ENCODE measurements around the gene CFAP126. TPM values are rescaled to one million over a fixed set of nuclear protein-coding genes. Genes with fewer than 3 reads are reported as not detected.

CFAP126 gene, protein sequence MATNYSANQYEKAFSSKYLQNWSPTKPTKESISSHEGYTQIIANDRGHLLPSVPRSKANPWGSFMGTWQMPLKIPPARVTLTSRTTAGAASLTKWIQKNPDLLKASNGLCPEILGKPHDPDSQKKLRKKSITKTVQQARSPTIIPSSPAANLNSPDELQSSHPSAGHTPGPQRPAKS
- not detected in 2 replicates for total RNA-seq

DNA sequence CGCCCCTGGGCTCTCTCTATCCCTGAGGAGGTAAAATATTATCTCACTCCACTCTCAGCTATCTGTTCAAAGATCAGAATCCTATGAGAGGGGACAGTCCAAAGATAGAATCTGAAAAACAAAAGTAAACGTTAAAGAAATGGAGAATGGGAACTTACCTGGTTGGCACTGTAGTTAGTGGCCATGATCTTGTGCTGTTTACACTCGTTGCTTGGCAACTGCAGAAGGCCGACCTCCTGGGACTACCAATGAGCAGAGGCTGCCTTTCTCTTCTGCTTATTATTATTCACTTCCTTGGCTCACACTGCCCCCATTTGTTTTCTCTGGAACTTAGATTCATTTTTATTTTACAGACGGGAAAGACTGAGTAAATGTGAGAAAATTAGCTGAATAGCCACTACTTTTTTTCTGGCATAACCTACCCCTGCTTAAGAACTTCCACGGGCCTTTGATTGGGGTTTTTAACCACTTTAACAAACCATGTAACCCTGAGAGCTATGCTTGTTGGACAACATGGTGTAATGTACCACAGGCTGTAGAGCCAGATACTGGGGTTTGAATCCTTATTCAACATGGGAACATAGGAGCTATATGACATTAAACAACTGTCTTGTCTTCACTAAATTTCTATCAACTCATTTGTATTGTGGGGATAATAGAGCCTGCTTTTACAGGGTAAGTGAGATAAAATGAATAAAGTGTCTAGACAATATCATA is at the start of gene CFAP126:
Gene CFAP126 (minus strand): TSS at position 193 of the 717 bp plus-strand sequence. CDS start 8 bp downstream, at position 185.

Small RNA genes within 50 kb of the gene (small RNA-seq; reads per million reads assigned to genes)
- not detected for gene AL592295.2
- gene RNU6-481P = not detected

Other genes with a start within 250 kb of the CFAP126 start
- 54.3 and 55.2 TPM in 2 replicates for gene PFDN2, start 249.8 kb downstream of the CFAP126 start, total RNA-seq
- 17.6 and 18.9 TPM in 2 replicates for gene NIT1, start 249.8 kb downstream of the CFAP126 start, total RNA-seq
- gene DEDD, start 235.2 kb downstream of the CFAP126 start, total RNA-seq = 28.6 and 31.4 TPM in 2 replicates
- gene UFC1, start 213.9 kb downstream of the CFAP126 start, total RNA-seq = 95.0 and 102 TPM in 2 replicates
- 8.1 and 9.5 TPM in 2 replicates for gene USP21, start 208.4 kb downstream of the CFAP126 start, total RNA-seq
- gene PPOX, start 201.4 kb downstream of the CFAP126 start, total RNA-seq = 11.6 and 16.4 TPM in 2 replicates
- gene B4GALT3, start 190.4 kb downstream of the CFAP126 start, total RNA-seq = 25.7 and 31.5 TPM in 2 replicates
- gene ADAMTS4, start 168.8 kb downstream of the CFAP126 start, total RNA-seq = 35.9 and 90.2 TPM in 2 replicates
- gene NDUFS2, start 165.5 kb downstream of the CFAP126 start, total RNA-seq = 109 and 111 TPM in 2 replicates
- not detected in 2 replicates for gene FCER1G, start 152.6 kb downstream of the CFAP126 start, total RNA-seq
- gene APOA2, start 144.2 kb downstream of the CFAP126 start, total RNA-seq = not detected in 2 replicates
- 12.6 and 14.9 TPM in 2 replicates for gene TOMM40L, start 141.8 kb downstream of the CFAP126 start, total RNA-seq
- gene NR1I3, start 129.7 kb downstream of the CFAP126 start, total RNA-seq = not detected in 2 replicates
- gene PCP4L1, start 109.1 kb downstream of the CFAP126 start, total RNA-seq = not detected in 2 replicates
- gene MPZ, start 57.9 kb downstream of the CFAP126 start, total RNA-seq = 1.2 and 1.3 TPM in 2 replicates
- 33.9 and 45.9 TPM in 2 replicates for gene SDHC, start 53.5 kb downstream of the CFAP126 start, total RNA-seq
- gene FCGR2A, start 137.6 kb upstream of the CFAP126 start, total RNA-seq = 0.22 TPM in 1 of 2 replicates, not detected in the other
- gene HSPA6, start 156.7 kb upstream of the CFAP126 start, total RNA-seq = 0.22 and 0.27 TPM in 2 replicates
- not detected in 2 replicates for gene FCGR3A, start 181.9 kb upstream of the CFAP126 start, total RNA-seq

All from thoracic aorta endothelial cell (primary cell).